H1 (cell line): Measurements from ENCODE around the gene ZNF768. TPM values are rescaled to one million over a fixed set of nuclear protein-coding genes. Genes with fewer than 3 reads are reported as not detected.

ENCODE experiments used
- CTCF ChIA-PET: fragments of 300-600 bp; sonication (Branson Sonifier 250); formaldehyde crosslinking; loops from one replicate; lab custom pipeline; 2021; ENCODE audit not compliant: partially characterized antibody; lab: Charles Lee
- POLR2A ChIA-PET: fragments of 300-600 bp; sonication (Branson Sonifier 250); formaldehyde crosslinking; loops from one replicate; lab custom pipeline; 2021; ENCODE audit warnings: inconsistent platforms; ENCODE audit not compliant: partially characterized antibody; lab: Charles Lee
- DNase-seq, 2 experiments: peaks; one replicate each; pipeline versions ENCODE4 v3.0.0 to v3.0.0-alpha.2; 2010 to 2022; ENCODE audit warnings: low spot score in 2 of 2, low read depth in 1 of 2, mixed read lengths in 1 of 2
- FAIRE-seq: peaks from 2 replicates; lab custom pipeline; 2011; peaks lifted over from hg19 to GRCh38; lab: Jason Lieb, UNC
- H2AFZ ChIP-seq: 2 replicates; pipeline ENCODE4 v1.8.1; 2012; ENCODE audit warnings: low read length, inconsistent platforms
- H2AK5ac ChIP-seq: 2 replicates; pipeline ENCODE4 v1.6.1; 2013; ENCODE audit warnings: low read depth, low read length
- H2BK120ac ChIP-seq: replicated peaks from 2 replicates; pipeline ENCODE3; 2013; ENCODE audit warnings: low read depth, low read length, inconsistent platforms
- H2BK12ac ChIP-seq: 2 replicates; pipeline ENCODE4 v1.6.1; 2013; ENCODE audit warnings: low read depth, low read length
- H2BK15ac ChIP-seq: 2 replicates; pipeline ENCODE4 v1.6.1; 2013; ENCODE audit warnings: low read length
- H2BK20ac ChIP-seq: 2 replicates; pipeline ENCODE4 v1.6.1; 2013; ENCODE audit warnings: low read length
- H2BK5ac ChIP-seq: 2 replicates; pipeline ENCODE4 v1.6.1; 2013; ENCODE audit warnings: low read depth, low read length
- H3K14ac ChIP-seq: 2 replicates; pipeline ENCODE4 v1.6.1; 2013; ENCODE audit warnings: inconsistent platforms; ENCODE audit not compliant: insufficient read length
- H3K18ac ChIP-seq: 2 replicates; pipeline ENCODE4 v1.6.1; 2013; ENCODE audit warnings: low read length; ENCODE audit errors: extremely low read depth
- H3K23ac ChIP-seq: 2 replicates; pipeline ENCODE4 v1.6.1; 2013; ENCODE audit warnings: inconsistent platforms; ENCODE audit not compliant: insufficient read length
- H3K23me2 ChIP-seq: 2 replicates; pipeline ENCODE4 v1.6.1; 2013; ENCODE audit warnings: low read depth, low read length
- H3K27ac ChIP-seq: 2 replicates; pipeline ENCODE4 v1.6.1; 2011; ENCODE audit warnings: low read depth, low read length, inconsistent platforms
- H3K27me3 ChIP-seq, 4 experiments: replicated peaks in 1 of 4; 1 replicate in 1 of 4; 2 replicates in 3 of 4; pipeline versions ENCODE4 v1.6.1 to v1.8.1; 2011 to 2013; ENCODE audit warnings: low read length in 3 of 4, mild to moderate bottlenecking in 3 of 4, inconsistent platforms in 2 of 4, mixed read lengths in 2 of 4, moderate library complexity in 1 of 4; ENCODE audit not compliant: control insufficient read depth in 3 of 4, insufficient read depth in 3 of 4; ENCODE audit errors: extremely low read depth in 1 of 4
- H3K36me3 ChIP-seq, 4 experiments: 2 replicates each; pipeline versions ENCODE4 v1.6.1 to v1.8.1; 2011 to 2013; ENCODE audit warnings: mild to moderate bottlenecking in 4 of 4, low read length in 3 of 4, moderate library complexity in 2 of 4, control low read depth in 1 of 4, inconsistent platforms in 1 of 4; ENCODE audit not compliant: insufficient read depth in 4 of 4, control insufficient read depth in 2 of 4
- H3K4ac ChIP-seq: replicated peaks from 2 replicates; pipeline ENCODE3; 2013; ENCODE audit warnings: low read length, low read depth, mixed read lengths, inconsistent platforms; ENCODE audit not compliant: insufficient read length
- H3K4me1 ChIP-seq, 4 experiments: replicated peaks in 1 of 4; 1 replicate in 1 of 4; 2 replicates in 3 of 4; pipeline versions ENCODE4 v1.6.1 to v1.8.1; 2011 to 2013; ENCODE audit warnings: low read length in 3 of 4, inconsistent platforms in 2 of 4, mixed read lengths in 1 of 4; ENCODE audit not compliant: insufficient read depth in 4 of 4, control insufficient read depth in 3 of 4
- H3K4me2 ChIP-seq, 2 experiments: 2 replicates each; pipeline versions ENCODE4 v1.6.1 to v1.8.1; 2011 to 2013; ENCODE audit warnings: low read depth in 2 of 2, low read length in 2 of 2, control low read depth in 1 of 2, inconsistent platforms in 1 of 2, mild to moderate bottlenecking in 1 of 2; ENCODE audit not compliant: insufficient read depth in 1 of 2
- H3K4me3 ChIP-seq, 4 experiments: fragments of 200-600, 300-600 bp in 1 of 4; sonication (generic), shearing (Covaris generic), sonication (Bioruptor Twin) in 1 of 4; 2 replicates each; pipeline versions ENCODE4 v1.5.1 to v1.8.1; 2011 to 2016; ENCODE audit warnings: low read length in 4 of 4, low read depth in 3 of 4, control low read depth in 2 of 4, inconsistent platforms in 2 of 4, mild to moderate bottlenecking in 2 of 4, mixed read lengths in 1 of 4, moderate library complexity in 1 of 4; ENCODE audit not compliant: insufficient read depth in 2 of 4; ENCODE audit errors: extremely low read depth in 1 of 4
- H3K56ac ChIP-seq: replicated peaks from 2 replicates; pipeline ENCODE3; 2013; ENCODE audit warnings: low read depth, mild to moderate bottlenecking, mixed read lengths, low read length, inconsistent platforms; ENCODE audit not compliant: insufficient read length
- H3K79me1 ChIP-seq: 2 replicates; pipeline ENCODE4 v1.6.1; 2013; ENCODE audit warnings: low read depth, low read length, control low read depth
- H3K79me2 ChIP-seq, 2 experiments: 2 replicates each; pipeline versions ENCODE4 v1.6.1 to v1.8.1; 2012 to 2013; ENCODE audit warnings: low read length in 2 of 2, mild to moderate bottlenecking in 2 of 2, inconsistent platforms in 1 of 2; ENCODE audit not compliant: insufficient read depth in 2 of 2, control insufficient read depth in 1 of 2
- H3K9ac ChIP-seq, 4 experiments: replicated peaks in 1 of 4; 1 replicate in 1 of 4; 2 replicates in 3 of 4; pipeline versions ENCODE4 v1.6.1 to v1.8.1; 2011 to 2013; ENCODE audit warnings: low read depth in 3 of 4, low read length in 3 of 4, control low read depth in 2 of 4, mild to moderate bottlenecking in 2 of 4, moderate library complexity in 2 of 4, inconsistent platforms in 1 of 4; ENCODE audit errors: extremely low read depth in 1 of 4
- H3K9me3 ChIP-seq, 2 experiments: 2 replicates each; pipeline versions ENCODE4 v1.6.1 to v1.8.1; 2012 to 2013; ENCODE audit warnings: mild to moderate bottlenecking in 2 of 2, moderate library complexity in 2 of 2, control low read depth in 1 of 2, inconsistent platforms in 1 of 2, low read depth in 1 of 2, low read length in 1 of 2, mixed read lengths in 1 of 2; ENCODE audit not compliant: insufficient read depth in 2 of 2
- H4K20me1 ChIP-seq, 2 experiments: replicated peaks in 1 of 2; 2 replicates each; pipeline versions ENCODE3 to v1.8.1; 2011 to 2013; ENCODE audit warnings: inconsistent platforms in 2 of 2, low read length in 2 of 2, mild to moderate bottlenecking in 1 of 2; ENCODE audit not compliant: insufficient read depth in 2 of 2, control insufficient read depth in 1 of 2
- H4K5ac ChIP-seq: 2 replicates; pipeline ENCODE4 v1.6.1; 2013; ENCODE audit warnings: low read length, low read depth, mixed read lengths, inconsistent platforms; ENCODE audit not compliant: insufficient read length
- H4K8ac ChIP-seq: 2 replicates; pipeline ENCODE4 v1.8.0; 2013; ENCODE audit warnings: mild to moderate bottlenecking, moderate library complexity, low read length, inconsistent platforms; ENCODE audit not compliant: insufficient read depth; ENCODE audit errors: extremely low read depth
- H4K91ac ChIP-seq: replicated peaks from 2 replicates; pipeline ENCODE3; 2013; ENCODE audit warnings: low read length, mixed read lengths, inconsistent platforms; ENCODE audit not compliant: insufficient read length
- RBBP5 ChIP-seq: IDR thresholded peaks from 2 replicates; pipeline ENCODE4 v1.7.1; 2012; ENCODE audit warnings: low read depth, mild to moderate bottlenecking, inconsistent platforms, low read length, moderate library complexity, borderline replicate concordance
- WGBS, 2 experiments: shearing (Covaris generic) in 1 of 2; methylation state at CpG; one replicate each; pipeline versions ENCODE4 v1.1.6 to v1.1.7; 2013 to 2015; ENCODE audit warnings: low lambda C conversion rate in 2 of 2, mixed read lengths in 2 of 2, inconsistent platforms in 1 of 2, low coverage in 1 of 2, missing lambda C conversion rate in 1 of 2; ENCODE audit not compliant: insufficient replicate concordance in 2 of 2, insufficient coverage in 1 of 2, insufficient read length in 1 of 2; ENCODE audit errors: extremely low coverage in 1 of 2, missing lambda C conversion rate in 1 of 2; 5-methylcytosine and 5-hydroxymethylcytosine counted together
- polyA plus RNA-seq, 7 experiments: library from polyadenylated mRNA; depleted of rRNA in 3 of 7; stranded (reverse) in 5 of 7; unstranded in 2 of 7; fragments of >200 nt in 5 of 7; fragments of 200-250 nt in 2 of 7; gene quantifications; 1 replicate in 5 of 7; 2 replicates in 1 of 7; 4 replicates in 1 of 7; pipeline versions ENCODE4 v1.2.1 to v1.2.3, GENCODE V29; 2011 to 2013; ENCODE audit warnings: missing spikeins in 2 of 7, mixed read lengths in 2 of 7
- total RNA-seq: library from RNA; stranded (reverse); fragmentation: NEBNext Ultra II Directional; extraction: Animal tissue kit (Norgen Biotek cat#: 25700); gene quantifications from 2 replicates; pipeline ENCODE4 v1.2.1, GENCODE V29; 2021

Gene ZNF768
- total and polyA plus RNA-seq, 2 of the 8 experiments (the other 6 are each of a cell fraction or from before 2014, with no cell fraction given), result 36.1 to 47.7 TPM

DNA sequence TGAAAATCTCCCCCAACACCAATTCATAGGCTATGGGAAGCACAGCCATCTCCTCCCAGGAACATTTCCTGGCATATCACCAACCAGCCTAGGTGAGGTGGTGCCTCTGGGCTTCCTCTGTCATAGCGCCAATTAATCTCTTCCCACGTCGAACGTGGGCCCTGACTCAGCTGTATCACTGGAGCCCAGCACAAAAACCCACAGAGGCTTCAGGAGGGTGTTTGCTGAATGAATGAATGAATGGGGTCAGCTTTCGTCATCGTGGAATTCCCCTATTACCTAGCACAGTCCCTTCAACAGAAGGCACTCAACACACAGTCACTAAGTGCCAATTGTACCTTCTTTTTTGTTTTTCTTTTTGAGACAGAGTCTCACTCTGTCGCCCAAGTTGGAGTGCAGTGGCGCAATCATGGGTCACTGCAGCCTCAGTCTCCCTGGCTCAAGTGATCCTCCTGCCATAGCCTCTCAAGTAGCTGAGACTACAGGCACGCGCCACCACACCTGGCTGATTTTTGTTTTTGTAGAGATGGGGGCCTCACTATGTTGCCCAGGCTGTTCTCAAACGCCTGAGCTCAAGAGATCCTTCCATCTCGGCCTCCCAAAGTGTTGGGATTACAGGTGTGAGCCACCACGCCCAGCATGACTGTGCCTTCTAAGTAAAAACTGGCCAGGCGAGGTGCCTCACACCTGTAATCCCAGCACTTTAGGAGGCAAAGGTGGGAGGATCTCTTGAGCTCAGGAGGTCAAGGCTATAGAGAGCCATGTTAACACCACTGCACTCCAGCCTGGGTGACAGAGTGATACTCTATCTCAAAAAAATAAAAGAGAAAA, 41.0 kb upstream of the ZNF768 start:
- H3K27ac ChIP-seq, result no peak overlapping the region

More for the DNA sequence above, 41.0 kb upstream of the ZNF768 start:
- Histone ChIP-seq H3K79me2 (no peaks in the 10 kb centered on the region), H3K4me1 (peaks cover 0 to 9% (median 2%) of the 10 kb centered on the region in 4 experiments; a peak in 5 of 7 replicates), H3K79me1 (no peaks in the 10 kb centered on the region), H4K91ac (no peak overlapping the region), H3K14ac (no peak overlapping the region), H2AK5ac (no peak overlapping the region), H3K4me2 (no peak overlapping the region), H3K9ac (no peak overlapping the region), H2BK12ac (no peak overlapping the region), H2AFZ (no peak overlapping the region), H2BK5ac (no peak overlapping the region), H3K36me3 (no peaks in the 10 kb centered on the region), H3K4ac (no peak overlapping the region), H4K8ac (no peak overlapping the region; the same call in 1 of the 2 replicates), H2BK15ac (no peak overlapping the region), H4K5ac (no peak overlapping the region), H3K56ac (no peak overlapping the region), H2BK20ac (no peak overlapping the region)
- no peak for DNase-seq
- no peak for FAIRE-seq
- no peak for TF ChIP-seq RBBP5
- TF ChIP-seq, all 59 proteins: peak for 0
- H3K23ac ChIP-seq, result no peak overlapping the region
- ChIA-PET POLR2A (interaction anchor here (1.0 to 5.0 kb wide), 6 partner anchors 9 to 43 kb away, joined by 3 to 26 read pairs (median 5); partner anchors contain the start of genes ZNF689, ZNF747, ZNF764 and ZNF785), CTCF (interaction anchor here (0.7 to 5.7 kb wide), 6 partner anchors 18 to 118 kb away, joined by 3 to 28 read pairs (median 7); partner anchors contain the start of genes ZNF747 and ZNF785)
- H3K4me3 ChIP-seq, result no peak overlapping the region
- WGBS, 2 experiments, result 91% methylated on average over 14 of the region's 14 CpGs; no CpG with 5 or more reads in 1 of the 2 experiments
- H3K9me3 ChIP-seq, result no peaks in the 10 kb centered on the region
- H3K27me3 ChIP-seq, result no peaks in the 10 kb centered on the region; a peak in 1 of 7 replicates
- peaks cover 11% of the 10 kb centered on the region; the same call in 1 of the 2 replicates for H3K23me2 ChIP-seq
- no peaks in the 10 kb centered on the region for H4K20me1 ChIP-seq
- H2BK120ac ChIP-seq, result no peak overlapping the region
- no peak overlapping the region for H3K18ac ChIP-seq
